ENCODE measurements around the gene KLHL29. TPM values are rescaled to one million over a fixed set of nuclear protein-coding genes. Genes with fewer than 3 reads are reported as not detected.

Gene KLHL29
- total RNA-seq, 6 experiments from 2014 or later: 1.2 to 10.2 (median 6.4) TPM

DNA sequence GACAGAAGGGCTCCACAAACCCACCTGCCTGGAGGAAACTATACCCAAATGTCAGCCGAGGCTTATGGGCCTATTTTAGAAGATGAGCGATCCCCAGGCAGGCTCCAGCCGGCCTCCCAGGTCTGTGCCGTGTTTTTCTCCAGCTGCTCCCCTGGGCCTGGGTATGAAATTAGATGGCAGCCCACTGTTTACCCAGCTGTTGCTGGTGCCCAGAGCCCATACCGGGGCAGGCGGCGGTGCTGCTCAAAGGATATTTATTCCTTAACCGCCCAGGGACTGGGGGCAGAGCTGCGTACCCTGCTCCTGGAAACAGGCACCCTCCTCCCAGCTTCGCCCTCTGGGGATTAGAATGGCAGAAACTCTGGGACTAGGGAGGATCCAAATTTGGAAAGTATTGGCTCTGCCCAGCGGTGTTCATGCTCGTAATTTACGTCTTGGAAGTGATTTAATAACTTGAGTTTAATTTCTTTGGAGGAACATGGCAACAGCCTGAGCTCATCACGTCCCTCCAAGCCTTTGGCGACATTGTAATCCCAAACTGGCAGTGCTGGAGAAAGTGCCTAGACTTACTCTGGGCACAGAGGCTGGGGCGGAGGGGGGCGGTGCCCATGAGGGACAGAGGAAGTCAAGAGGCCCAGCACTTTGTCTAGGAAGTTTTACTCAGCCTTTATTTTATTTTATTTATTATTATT, 199.2 kb downstream of the KLHL29 start:
- H3K4me3 ChIP-seq: no peak overlapping the region
- intact Hi-C loops (cut with DNase I): no loop called here
- 83% methylated on average over 9 of the region's 17 CpGs for WGBS (ENCODE audit: insufficient coverage, low coverage, low lambda C conversion rate, missing lambda C conversion rate)
- H3K27ac ChIP-seq: no peak overlapping the region
- no peaks in the 10 kb centered on the region for H3K27me3 ChIP-seq
- no peaks in the 10 kb centered on the region for H3K36me3 ChIP-seq
- H3K4me1 ChIP-seq: no peaks in the 10 kb centered on the region
- no peaks in the 10 kb centered on the region for H3K9me3 ChIP-seq
- no peak for DNase-seq
- no peak for ATAC-seq
- TF ChIP-seq, protein P1, sequence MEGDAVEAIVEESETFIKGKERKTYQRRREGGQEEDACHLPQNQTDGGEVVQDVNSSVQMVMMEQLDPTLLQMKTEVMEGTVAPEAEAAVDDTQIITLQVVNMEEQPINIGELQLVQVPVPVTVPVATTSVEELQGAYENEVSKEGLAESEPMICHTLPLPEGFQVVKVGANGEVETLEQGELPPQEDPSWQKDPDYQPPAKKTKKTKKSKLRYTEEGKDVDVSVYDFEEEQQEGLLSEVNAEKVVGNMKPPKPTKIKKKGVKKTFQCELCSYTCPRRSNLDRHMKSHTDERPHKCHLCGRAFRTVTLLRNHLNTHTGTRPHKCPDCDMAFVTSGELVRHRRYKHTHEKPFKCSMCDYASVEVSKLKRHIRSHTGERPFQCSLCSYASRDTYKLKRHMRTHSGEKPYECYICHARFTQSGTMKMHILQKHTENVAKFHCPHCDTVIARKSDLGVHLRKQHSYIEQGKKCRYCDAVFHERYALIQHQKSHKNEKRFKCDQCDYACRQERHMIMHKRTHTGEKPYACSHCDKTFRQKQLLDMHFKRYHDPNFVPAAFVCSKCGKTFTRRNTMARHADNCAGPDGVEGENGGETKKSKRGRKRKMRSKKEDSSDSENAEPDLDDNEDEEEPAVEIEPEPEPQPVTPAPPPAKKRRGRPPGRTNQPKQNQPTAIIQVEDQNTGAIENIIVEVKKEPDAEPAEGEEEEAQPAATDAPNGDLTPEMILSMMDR (IDR thresholded peaks at IDR 0.05): no peak
- no peak for TF ChIP-seq POLR2A (IDR thresholded peaks at IDR 0.05)

DNA sequence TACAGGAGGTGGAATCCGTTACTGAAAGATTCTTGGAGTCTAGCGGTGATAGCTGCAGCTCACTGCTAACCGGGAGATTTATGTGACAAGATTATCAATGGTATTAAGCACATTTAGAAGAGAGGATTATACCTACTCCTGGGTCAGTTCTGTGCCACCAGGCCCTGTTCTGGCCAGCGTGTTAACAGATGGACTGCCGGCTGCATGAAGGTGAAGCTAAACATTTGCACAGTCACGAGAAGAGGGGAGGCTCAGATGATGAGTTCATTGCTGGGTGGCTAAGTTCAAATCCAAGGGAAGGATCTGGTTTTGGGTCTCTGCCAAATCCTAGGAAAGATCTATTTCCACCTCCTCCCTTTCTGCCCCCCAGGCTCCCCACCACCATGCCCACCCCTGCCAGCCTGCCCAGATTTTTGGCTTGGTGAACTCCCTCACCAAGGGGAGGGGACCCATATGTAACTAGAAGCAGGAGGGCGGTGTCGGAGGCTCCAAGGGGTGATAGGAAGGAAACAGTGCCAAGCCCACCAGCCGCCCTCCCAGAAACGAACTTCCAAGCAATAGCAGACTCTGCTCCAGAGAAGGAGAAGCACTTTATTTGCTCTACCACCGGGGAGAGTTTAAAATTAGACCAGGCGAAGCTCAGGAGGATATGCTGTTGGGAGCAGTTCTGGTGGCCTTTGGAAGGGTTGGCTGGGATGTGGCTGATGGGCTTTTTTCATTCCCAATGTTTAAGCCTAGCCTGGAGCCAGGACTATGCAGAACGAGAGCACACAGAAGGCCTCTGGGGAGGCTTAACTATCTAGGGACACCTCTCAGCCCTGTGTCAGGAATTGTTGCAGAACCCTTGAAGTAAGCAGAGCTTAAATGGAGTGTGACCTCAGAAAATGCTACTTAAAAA, 200.5 kb downstream of the KLHL29 start:
- DNase-seq (peak in 1 of 3 donors; percentile 2), ATAC-seq (no peak)
- intact Hi-C loops (cut with DNase I): no loop called here
- no peaks in the 10 kb centered on the region for H3K36me3 ChIP-seq
- H3K27ac ChIP-seq: no peak overlapping the region
- WGBS (ENCODE audit: insufficient coverage, low coverage, low lambda C conversion rate, missing lambda C conversion rate): 65% methylated on average over 8 of the region's 13 CpGs
- no peaks in the 10 kb centered on the region for H3K9me3 ChIP-seq
- H3K4me1 ChIP-seq: no peaks in the 10 kb centered on the region
- TF ChIP-seq POLR2A (IDR thresholded peaks at IDR 0.05): no peak
- TF ChIP-seq, protein P1 (IDR thresholded peaks at IDR 0.05): no peak
- H3K27me3 ChIP-seq: no peaks in the 10 kb centered on the region
- no peak overlapping the region for H3K4me3 ChIP-seq

DNA sequence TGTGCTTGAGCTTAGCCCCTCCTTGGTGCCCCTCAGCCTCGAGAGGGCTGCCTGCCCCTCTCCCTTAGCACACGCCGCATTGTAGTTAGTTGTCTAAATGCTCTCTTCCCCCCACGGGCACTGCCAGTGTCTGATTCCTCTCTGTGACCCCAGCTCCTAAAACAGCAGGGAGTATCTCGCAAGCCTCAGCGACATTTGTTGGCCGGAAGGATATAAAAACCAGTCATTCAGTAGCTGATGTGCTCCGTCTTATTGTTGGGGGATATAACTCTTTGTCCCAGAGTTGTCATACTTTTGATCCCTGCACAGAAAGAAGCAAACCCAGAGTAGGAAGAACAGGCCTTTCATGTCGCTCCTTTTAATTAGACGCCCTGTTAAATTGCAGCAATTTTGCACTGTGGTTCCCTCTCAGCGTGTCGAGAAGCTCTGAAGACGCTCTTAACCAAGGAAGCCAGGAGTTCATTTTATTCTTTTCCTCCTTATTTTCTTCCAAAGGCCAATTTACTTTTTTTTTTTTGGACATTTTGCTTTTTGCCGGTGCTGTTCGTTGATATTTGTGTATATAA, 201.8 kb downstream of the KLHL29 start:
- no peak for ATAC-seq
- TF ChIP-seq, protein P1 (IDR thresholded peaks at IDR 0.05): no peak
- TF ChIP-seq POLR2A (IDR thresholded peaks at IDR 0.05): no peak
- no peak overlapping the region for H3K4me3 ChIP-seq
- H3K4me1 ChIP-seq: no peaks in the 10 kb centered on the region
- no peaks in the 10 kb centered on the region for H3K9me3 ChIP-seq
- WGBS (ENCODE audit: insufficient coverage, low coverage, low lambda C conversion rate, missing lambda C conversion rate): 88% methylated on average over 11 of the region's 15 CpGs
- no peaks in the 10 kb centered on the region for H3K36me3 ChIP-seq
- intact Hi-C loops (cut with DNase I): no loop called here
- no peaks in the 10 kb centered on the region for H3K27me3 ChIP-seq
- DNase-seq: no peak
- H3K27ac ChIP-seq: no peak overlapping the region

DNA sequence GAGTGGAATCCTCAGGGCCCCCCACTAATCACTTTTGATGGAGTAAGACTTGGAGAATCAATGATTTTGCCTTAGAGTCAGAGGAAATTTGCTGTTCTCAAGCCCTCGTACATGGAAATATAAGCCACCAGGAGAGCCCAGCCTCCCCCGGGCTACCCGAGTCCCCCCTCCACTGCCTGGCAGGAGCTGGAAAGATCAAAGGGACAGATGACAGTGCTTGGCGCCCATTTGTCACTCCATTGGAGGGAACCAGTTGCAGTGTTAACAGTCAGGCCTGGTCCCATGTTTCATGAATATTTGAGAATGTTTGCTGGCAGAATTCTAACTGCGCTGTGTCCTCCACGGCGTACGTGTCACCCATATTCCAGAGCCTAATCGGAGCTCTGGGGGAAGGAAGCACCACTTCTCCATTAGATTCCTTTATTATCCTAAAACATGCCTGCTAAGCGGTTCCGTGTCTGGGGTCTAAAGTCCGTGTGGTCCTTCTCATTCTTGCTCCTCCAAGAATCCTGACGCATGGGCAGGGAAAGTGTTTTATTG, 202.4 kb downstream of the KLHL29 start:
- no peak overlapping the region for H3K27ac ChIP-seq
- intact Hi-C loops (cut with DNase I): no loop called here
- H3K4me3 ChIP-seq: no peak overlapping the region
- no peaks in the 10 kb centered on the region for H3K4me1 ChIP-seq
- no peaks in the 10 kb centered on the region for H3K27me3 ChIP-seq
- no peak for DNase-seq
- no peaks in the 10 kb centered on the region for H3K36me3 ChIP-seq
- WGBS (ENCODE audit: insufficient coverage, low coverage, low lambda C conversion rate, missing lambda C conversion rate): 89% methylated on average over 7 of the region's 13 CpGs
- TF ChIP-seq POLR2A (IDR thresholded peaks at IDR 0.05): no peak
- TF ChIP-seq, protein P1 (IDR thresholded peaks at IDR 0.05): no peak
- H3K9me3 ChIP-seq: no peaks in the 10 kb centered on the region
- no peak for ATAC-seq
